22Rv1 (cell line): ENCODE data around the gene CADM1.

Experiments used
- CTCF ChIP-seq: fragments of 450-650 bp; IDR thresholded peaks from 2 replicates; pipeline ENCODE4 v1.5.1; 2017; ENCODE audit warnings: mild to moderate bottlenecking
- ZFX ChIP-seq: fragments of 450-650 bp; IDR thresholded peaks from 2 replicates; pipeline ENCODE4 v1.6.1; 2017; ENCODE audit warnings: antibody characterized with exemption, borderline replicate concordance

GRCh38 chr11:115316696-115317095 lies 187.5 kb downstream of the CADM1 start:
- TF ChIP-seq CTCF (no peak), ZFX (no peak)
